ENCODE measurements around the gene VPS13D. TPM values are rescaled to one million over a fixed set of nuclear protein-coding genes. Genes with fewer than 3 reads are reported as not detected.
"Not testable (repeated sequence)": the region's sequence is repeated elsewhere in the genome, so short reads cannot be mapped to it uniquely, and the experiment has no call there.

Gene VPS13D
- total RNA-seq, 4 donors from 2014 or later: 94.4 to 472 (median 163) TPM

DNA sequence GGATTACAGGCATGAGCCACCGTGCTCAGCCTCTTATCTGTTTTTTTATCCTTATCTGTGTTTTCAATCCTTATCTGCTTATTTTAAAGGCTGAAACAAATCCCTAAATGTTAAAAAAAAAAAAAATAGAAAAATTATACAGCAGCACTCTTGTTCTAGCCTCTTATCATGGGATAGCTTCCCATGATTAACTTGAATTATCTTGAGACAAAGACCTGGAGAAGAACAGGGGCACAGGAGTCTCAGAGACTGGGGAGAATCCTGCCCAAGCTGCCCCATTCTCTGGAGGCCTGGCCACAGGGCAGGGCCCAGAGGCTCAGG lies 301.3 kb downstream of the VPS13D start:
- Histone ChIP-seq H3K27me3 (no peaks in the 10 kb centered on the region), H3K4me3 (no peak overlapping the region), H3K36me3 (no peaks in the 10 kb centered on the region), H3K27ac (no peak overlapping the region), H3K9me3 (peaks cover under 1% of the 10 kb centered on the region), H3K4me1 (peaks cover 11% of the 10 kb centered on the region)
- 86% methylated on average over 1 of the region's 1 CpG for WGBS
- DNase-seq (ENCODE audit: low spot score in 2 of 2): no peak
- TF ChIP-seq POLR2AphosphoS5 (IDR thresholded peaks at IDR 0.05) (no peak), EP300 (IDR thresholded peaks at IDR 0.05) (no peak), POLR2A (IDR thresholded peaks at IDR 0.05) (no peak)
- TF ChIP-seq, protein P1, sequence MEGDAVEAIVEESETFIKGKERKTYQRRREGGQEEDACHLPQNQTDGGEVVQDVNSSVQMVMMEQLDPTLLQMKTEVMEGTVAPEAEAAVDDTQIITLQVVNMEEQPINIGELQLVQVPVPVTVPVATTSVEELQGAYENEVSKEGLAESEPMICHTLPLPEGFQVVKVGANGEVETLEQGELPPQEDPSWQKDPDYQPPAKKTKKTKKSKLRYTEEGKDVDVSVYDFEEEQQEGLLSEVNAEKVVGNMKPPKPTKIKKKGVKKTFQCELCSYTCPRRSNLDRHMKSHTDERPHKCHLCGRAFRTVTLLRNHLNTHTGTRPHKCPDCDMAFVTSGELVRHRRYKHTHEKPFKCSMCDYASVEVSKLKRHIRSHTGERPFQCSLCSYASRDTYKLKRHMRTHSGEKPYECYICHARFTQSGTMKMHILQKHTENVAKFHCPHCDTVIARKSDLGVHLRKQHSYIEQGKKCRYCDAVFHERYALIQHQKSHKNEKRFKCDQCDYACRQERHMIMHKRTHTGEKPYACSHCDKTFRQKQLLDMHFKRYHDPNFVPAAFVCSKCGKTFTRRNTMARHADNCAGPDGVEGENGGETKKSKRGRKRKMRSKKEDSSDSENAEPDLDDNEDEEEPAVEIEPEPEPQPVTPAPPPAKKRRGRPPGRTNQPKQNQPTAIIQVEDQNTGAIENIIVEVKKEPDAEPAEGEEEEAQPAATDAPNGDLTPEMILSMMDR (IDR thresholded peaks at IDR 0.05): no peak

DNA sequence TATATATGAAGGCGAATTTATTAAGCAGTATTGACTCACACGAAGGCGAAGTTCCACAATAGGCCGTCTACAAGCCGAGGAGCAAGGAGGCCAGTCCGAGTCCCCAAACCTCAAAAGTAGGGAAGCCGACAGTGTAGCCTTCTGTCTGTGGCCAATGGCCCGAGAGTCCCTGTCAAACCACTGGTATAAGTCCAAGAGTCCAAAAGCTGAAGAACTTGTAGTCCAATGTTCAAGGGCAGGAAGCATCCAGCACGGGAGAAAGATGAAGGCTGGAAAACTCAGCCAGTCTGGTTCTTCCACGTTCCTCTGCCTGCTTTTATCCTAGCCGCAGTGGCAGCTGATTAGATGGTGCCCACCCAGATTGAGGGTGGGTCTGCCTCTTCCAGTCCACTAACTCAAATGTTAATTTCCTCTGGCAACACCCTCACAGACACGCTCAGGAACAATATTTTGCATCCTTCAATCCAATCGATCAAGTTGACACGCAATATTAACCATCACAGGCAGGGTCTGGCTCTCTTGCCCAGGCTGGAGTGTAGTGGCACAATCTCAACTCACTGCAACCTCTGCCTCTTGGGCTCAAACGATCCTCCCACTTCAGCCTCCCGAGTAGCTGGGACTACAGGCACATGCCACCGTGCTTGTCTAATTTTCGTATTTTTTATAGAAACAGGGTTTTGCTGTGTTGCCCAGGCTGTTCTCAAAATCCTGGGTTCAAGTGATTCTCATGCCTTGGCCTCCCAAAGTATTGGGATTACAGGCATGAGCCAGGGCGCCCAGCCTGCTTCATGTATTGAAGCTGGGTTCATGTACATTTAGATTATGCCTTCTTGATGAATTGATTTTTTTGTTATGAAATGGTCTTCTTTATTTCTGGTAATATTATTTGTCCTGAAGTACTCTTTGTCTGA lies 302.8 kb downstream of the VPS13D start:
- H3K4me1 ChIP-seq: peaks cover 9% of the 10 kb centered on the region
- H3K27ac ChIP-seq: no peak overlapping the region
- TF ChIP-seq POLR2AphosphoS5 (IDR thresholded peaks at IDR 0.05): no peak
- TF ChIP-seq, protein P1 (IDR thresholded peaks at IDR 0.05): no peak
- TF ChIP-seq EP300 (IDR thresholded peaks at IDR 0.05): no peak
- no peak for TF ChIP-seq POLR2A (IDR thresholded peaks at IDR 0.05)
- no peaks in the 10 kb centered on the region for H3K27me3 ChIP-seq
- WGBS: 93% methylated on average over 19 of the region's 19 CpGs
- peaks cover 3% of the 10 kb centered on the region for H3K9me3 ChIP-seq
- H3K36me3 ChIP-seq: no peaks in the 10 kb centered on the region
- DNase-seq (ENCODE audit: low spot score in 2 of 2): no peak
- no peak overlapping the region for H3K4me3 ChIP-seq

DNA sequence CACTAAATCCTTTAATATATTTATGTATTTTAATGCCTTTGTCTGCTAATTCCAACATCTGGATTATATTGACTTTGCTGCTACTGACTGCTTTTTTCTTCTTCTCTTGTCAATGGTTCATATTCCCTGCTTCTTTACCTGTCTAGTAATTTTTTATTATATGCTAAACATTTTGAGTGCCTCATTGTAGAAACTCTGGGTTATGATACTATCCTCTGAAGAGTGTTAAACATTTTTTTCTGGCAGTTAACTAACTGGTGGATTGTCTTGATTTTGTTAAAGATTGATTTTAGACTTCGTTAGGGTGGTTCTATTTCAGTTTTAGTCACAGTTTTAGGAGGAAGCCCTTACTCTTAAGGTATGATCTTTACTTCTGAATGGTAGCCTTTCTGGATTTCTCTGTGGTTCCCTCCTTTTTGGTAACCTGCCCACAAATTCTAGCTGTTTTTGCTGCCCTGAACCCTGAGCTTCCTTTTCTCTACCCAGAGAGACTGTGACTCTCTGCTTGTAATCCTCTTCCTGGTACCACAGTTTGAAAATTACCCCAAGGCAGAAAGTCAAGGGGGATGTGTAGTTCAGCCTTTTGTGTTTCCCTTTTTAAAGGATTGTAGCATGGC lies 306.3 kb downstream of the VPS13D start:
- no peak for DNase-seq (ENCODE audit: low spot score in 2 of 2)
- no peaks in the 10 kb centered on the region for H3K36me3 ChIP-seq

DNA sequence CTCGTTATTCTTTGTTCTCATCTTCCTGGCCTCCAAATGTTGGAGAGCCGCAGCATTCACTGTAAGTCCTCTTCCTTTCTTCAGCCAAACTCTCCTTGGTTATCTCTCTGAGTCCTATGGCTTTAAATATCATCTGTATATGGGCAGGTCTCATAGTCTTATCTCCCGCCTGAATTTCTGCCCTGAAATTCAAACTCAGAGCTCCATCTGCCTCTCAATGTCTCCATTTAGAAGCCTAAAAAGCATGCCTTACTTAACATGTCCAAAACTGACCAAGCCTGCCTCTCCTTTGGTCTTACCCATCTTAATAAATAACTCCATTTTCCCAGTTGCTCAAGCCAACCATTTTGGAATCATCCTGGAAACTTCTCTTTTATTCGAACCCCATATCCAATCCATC lies 307.5 kb downstream of the VPS13D start:
- TF ChIP-seq POLR2AphosphoS5 (IDR thresholded peaks at IDR 0.05) (no peak), EP300 (IDR thresholded peaks at IDR 0.05) (no peak)
- H3K4me3 ChIP-seq: no peak overlapping the region
- H3K27me3 ChIP-seq: no peaks in the 10 kb centered on the region
- H3K36me3 ChIP-seq: no peaks in the 10 kb centered on the region
- no peak overlapping the region for H3K27ac ChIP-seq
- peaks cover 17% of the 10 kb centered on the region for H3K4me1 ChIP-seq
- WGBS: 98% methylated on average over 4 of the region's 4 CpGs
- no peak for DNase-seq (ENCODE audit: low spot score in 2 of 2)
- peaks cover 3% of the 10 kb centered on the region for H3K9me3 ChIP-seq

More for the DNA sequence above, 306.3 kb downstream of the VPS13D start:
- TF ChIP-seq POLR2A (IDR thresholded peaks at IDR 0.05): no peak
- no peak for TF ChIP-seq POLR2AphosphoS5 (IDR thresholded peaks at IDR 0.05)
- no peak for TF ChIP-seq EP300 (IDR thresholded peaks at IDR 0.05)
- TF ChIP-seq, protein P1 (IDR thresholded peaks at IDR 0.05): no peak
- WGBS: 88% methylated on average over 1 of the region's 1 CpG
- H3K27ac ChIP-seq: no peak overlapping the region
- no peak overlapping the region for H3K4me3 ChIP-seq
- peaks cover 7% of the 10 kb centered on the region for H3K4me1 ChIP-seq
- peaks cover 3% of the 10 kb centered on the region for H3K9me3 ChIP-seq
- H3K27me3 ChIP-seq: no peaks in the 10 kb centered on the region

DNA sequence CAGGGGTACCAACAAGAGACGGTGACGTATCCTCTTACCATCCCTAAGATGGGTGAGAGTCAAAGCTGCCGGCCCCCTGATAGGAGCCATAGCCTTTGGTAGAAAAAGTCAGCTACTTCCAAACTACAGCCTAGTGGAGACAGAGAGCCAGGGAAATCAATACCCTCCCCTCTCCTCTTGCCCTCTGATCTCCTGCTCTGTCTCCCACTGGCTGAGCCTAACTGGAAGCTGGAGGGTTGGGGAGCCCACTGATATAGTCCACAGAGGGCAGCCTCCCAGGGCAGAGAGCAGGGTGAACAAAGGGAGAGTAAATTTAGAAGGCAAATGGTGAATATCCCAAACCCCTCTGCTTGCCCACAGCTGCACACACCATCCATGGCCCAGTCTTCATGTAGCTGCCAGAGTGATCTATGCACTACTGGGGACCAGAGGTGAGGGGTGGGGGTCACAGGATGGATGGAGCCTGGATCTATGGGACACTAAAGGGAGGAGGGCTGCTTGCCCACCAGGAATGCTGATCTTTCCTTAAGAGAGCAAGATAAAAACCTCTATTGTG lies 308.2 kb downstream of the VPS13D start:
- 90% methylated on average over 3 of the region's 3 CpGs for WGBS
- Histone ChIP-seq H3K27me3 (no peaks in the 10 kb centered on the region), H3K36me3 (no peaks in the 10 kb centered on the region), H3K4me3 (no peak overlapping the region), H3K4me1 (peaks cover 19% of the 10 kb centered on the region), H3K9me3 (peaks cover 3% of the 10 kb centered on the region), H3K27ac (no peak overlapping the region)
- TF ChIP-seq EP300 (IDR thresholded peaks at IDR 0.05) (no peak), POLR2A (IDR thresholded peaks at IDR 0.05) (no peak), POLR2AphosphoS5 (IDR thresholded peaks at IDR 0.05) (no peak)
- TF ChIP-seq, protein P1 (IDR thresholded peaks at IDR 0.05): no peak
- DNase-seq (ENCODE audit: low spot score in 2 of 2): no peak

DNA sequence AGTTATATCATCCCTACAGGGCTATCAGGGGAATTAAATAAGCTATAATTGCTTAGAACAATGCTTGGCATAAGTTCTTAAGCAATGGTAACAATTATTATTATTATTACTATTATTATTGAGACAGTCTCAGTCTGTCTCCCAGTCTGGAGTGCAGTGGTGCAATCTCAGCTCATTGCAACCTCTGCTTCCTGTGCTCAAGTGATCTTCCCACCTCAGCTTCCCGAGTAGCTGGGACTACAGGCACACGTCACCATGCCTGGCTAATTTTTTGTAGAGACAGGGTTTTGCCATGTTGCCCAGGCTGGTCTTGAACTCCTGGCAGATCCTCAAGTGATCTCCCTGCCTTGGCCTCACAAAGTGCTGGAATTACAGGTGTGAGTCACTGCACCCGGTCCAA lies 308.7 kb downstream of the VPS13D start:
- H3K27ac ChIP-seq; H3K36me3 ChIP-seq; H3K27me3 ChIP-seq; DNase-seq (ENCODE audit: low spot score in 2 of 2); H3K9me3 ChIP-seq; H3K4me3 ChIP-seq: not testable (repeated sequence)
- 96% methylated on average over 3 of the region's 3 CpGs for WGBS
- peaks cover 19% of the 10 kb centered on the region for H3K4me1 ChIP-seq
